ENCODE results near the gene NPTN.

NPTN gene

DNA sequence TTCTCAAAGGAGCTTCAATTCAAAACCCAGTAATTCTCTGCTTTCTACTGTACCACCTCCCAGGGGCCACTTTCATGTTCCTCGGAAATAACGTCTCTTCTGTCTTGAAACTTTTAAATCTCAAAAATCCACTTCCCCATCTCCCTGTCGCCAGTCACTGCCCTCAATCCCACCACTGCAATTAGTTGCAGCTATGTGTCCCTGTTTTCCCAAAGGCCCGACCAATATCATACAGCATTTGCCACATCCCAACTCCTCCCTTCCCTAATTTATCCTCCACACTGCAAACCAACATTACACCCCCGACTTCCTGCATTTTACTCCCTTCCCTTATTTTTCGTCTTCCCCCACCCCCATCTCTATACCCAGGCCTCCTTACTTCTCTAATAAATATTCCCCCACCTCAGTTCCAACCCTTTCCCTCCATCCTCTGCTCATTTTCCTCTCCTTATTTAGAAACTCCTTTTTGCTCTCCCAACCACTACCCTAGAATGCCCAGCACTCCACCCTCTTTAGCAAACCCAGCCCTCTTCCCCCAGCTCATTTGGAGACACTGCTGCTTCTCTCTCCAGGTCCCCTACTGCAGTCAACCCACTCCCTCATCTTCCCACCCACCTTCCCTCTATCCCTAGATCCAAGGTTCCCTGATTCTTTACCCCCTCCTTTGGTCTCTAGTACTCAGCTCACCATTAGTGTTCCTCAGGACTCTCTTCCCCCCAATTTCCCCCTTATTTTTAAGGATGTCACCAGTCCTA, 1.1 kb downstream of the NPTN start:
- DNase-seq: peak; percentile 13

DNA sequence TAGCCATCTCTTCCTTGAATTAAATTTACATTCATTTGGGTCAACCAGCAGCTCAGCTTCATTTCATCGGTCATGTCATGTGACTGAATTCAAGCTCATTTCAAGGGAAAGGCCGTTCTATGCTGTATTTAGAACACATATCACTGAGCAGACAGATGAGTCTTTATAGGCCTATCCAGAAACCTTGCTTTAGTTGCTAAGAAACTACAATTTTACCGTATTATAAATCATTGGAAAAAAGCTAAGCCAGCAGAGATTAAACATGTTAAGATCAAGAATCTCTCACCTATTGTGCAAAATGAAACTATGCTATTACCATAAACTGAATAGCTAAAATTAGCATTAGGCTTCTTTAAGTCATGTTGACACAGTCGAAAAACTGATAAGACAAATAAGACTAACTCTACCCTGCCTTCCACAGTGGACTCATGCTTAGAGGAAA, 2.2 kb downstream of the NPTN start:
- DNase-seq: no peak

DNA sequence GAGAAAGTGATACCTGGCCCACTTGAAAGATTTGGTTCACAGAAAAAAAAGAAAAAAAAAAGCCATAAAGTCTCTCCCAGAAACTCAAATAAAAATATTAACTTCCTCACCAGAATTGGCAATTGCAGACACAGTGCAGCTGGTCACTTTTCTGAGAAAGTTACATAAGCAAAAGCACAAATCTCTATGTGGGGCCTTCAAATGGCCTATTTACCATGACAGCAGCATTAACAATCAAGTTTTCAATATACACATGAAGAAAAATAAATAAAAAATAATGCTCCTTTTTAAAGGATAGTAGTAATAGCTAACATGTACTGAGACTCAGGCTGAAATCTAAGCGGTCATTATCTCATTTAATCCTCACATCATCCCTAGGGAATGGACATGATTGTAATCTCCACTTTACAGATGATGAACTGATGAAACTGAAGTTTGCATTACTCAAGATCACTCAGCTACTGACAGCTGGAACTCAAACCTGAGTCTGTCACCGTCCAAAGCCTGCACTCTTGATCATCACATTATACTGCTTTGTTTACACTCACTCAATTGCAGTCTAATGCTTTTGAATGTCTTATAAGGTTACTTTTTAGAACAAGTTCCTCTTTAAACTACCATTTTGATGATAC, 3.3 kb downstream of the NPTN start:
- DNase-seq: no peak

DNA sequence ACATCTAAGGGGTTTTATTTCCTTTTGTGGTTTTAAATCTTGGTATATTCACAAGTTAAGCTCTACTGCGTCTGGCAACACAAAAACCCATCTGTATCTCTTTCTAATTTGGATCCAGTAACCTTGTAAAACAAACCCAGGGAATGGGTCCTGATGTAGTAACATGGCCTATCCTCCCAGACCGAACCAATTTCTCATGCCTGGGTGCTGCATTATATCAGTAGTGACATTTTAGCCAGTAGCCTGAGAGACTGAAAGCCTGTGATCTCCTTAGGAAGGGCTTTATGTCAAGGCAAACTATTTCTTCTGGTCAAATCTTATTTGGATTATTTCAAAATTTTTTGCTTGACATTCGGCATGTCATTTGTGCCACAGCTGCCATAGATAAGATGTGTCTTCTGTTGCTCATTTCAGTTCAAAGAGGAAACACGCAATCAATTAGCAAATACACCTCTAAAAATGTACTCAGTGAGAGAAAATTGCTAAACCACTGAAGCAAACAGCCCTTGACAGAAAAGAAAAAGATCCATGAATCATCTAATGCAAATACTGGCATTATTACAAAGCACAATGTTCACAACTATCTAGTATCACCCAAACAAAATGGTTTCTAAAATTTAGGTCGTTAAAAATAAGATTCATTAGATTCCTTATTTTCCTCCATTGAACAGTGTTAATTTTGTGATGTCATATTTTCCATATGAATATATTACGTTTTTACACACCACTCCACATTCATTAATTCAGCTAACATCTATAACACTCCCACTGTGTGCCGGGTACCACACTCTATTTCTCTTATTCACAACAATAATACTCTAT, 4.0 kb downstream of the NPTN start:
- DNase-seq: no peak

DNA sequence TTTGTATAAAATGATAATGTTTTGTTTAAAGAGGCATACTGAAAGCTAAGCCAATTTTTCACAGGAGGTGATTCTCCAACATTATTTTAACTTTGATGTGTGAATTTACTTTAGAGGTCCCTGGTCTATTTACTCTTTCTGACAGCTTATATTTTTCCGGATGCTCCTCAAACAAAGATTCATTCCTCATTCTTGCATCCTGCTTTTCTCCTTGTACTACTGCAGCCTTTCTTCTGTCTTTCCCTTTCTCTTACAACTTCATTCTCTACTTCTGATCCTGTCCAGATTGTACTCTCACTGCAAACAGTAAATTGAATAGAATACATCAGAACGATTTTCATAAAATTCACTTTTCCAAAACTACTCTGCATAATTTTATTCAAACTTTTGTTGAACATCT, 5.1 kb downstream of the NPTN start:
- no peak for DNase-seq

DNA sequence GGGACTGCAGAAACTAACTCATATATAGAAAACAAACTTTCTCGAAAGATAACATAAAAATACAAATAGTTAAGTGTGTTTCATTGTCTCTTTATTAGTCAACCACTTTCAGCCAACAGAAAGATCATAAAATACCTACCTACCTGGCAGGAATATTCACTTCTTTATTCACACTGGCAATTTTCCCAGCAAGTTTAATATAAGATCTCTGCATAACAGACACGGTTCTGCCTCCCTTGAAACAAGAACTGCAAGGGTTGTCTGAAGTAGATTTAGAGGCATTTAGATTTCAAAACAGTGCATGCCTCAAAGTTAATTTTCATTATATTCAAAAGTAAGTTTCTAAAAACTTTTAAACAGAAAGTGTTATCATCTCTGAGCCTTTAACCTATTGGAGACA, 7.1 kb downstream of the NPTN start:
- no peak for DNase-seq

DNA sequence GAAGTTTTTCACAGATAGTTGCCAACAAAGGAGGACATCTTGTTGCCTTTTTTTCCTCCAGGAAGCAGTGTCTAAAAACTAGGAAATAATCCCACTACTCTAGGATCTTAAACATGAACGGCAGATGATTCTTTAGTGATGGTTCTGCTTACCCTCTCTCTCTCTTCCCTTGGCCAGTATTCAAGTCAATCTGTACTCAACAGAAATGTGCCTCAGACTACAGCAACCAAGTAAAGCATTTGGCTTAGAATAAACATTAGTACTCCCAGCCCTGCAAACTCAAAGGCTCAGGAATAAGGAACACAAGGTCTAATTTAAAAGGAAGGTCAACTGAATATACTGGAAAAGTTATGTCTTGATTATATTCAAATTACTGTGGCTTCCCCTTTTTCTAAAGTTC, 8.7 kb downstream of the NPTN start:
- no peak for DNase-seq

DNA sequence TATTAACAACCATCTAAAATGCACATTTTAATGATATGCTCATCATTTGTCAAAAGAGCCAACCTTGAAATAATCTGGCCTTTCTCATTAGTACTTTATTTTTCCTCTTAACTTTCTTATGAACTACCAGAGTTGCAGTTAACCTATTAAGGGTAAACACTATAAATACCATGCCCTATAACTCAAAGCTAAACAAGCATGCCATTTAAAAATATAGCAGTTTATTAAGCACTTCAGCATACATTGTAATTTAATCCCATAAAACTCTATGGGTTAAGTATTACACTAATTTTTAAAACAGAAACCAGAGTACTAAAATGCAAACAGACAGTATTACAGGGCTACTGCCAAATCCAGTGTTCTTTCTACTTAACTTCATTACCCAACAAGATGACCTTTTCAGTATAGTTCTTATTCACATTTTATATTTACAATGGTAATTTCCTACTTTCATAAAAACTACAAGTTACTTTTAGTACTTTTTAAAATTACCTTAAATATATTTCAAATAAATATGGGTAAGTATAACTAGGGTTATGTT, 11.8 kb downstream of the NPTN start:
- no peak for DNase-seq

DNA sequence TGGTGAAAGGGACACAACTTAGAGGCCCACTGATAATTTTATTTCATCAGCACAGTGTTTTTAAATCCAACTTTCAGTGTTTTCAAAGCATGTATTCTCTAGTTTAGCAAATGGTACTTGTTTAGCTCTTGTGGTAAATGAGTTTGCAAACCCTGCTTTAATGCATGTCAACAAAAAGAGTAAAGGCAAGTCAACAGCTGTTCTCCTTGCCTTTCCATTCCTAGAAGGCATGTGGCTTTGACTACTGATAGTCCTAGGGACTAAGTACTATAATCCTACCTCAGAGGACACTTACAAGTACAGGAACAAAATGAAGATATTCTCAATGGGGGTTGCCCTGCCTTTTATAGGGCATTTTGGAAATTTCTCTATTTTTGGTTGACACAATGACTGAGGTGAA, 13.1 kb downstream of the NPTN start:
- DNase-seq: no peak

DNA sequence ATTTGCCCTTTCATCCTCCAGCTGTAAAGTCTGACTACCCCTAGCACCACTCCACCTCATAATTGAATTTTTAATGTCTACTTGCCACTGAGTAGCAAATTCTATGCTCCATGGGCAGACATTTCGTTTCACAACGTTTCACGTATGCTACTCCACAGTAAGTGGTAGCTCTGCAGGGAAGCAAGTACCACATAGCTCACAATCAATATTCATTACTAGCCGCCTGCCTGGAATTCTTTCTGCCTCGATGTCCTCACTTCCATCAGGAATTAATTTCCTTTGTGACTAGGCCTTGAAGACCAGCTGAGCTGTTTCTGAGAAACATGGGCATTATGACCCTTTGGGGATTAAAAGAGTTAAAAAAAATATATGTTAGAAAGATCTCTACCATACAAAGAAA, 15.3 kb downstream of the NPTN start:
- DNase-seq: no peak

DNA sequence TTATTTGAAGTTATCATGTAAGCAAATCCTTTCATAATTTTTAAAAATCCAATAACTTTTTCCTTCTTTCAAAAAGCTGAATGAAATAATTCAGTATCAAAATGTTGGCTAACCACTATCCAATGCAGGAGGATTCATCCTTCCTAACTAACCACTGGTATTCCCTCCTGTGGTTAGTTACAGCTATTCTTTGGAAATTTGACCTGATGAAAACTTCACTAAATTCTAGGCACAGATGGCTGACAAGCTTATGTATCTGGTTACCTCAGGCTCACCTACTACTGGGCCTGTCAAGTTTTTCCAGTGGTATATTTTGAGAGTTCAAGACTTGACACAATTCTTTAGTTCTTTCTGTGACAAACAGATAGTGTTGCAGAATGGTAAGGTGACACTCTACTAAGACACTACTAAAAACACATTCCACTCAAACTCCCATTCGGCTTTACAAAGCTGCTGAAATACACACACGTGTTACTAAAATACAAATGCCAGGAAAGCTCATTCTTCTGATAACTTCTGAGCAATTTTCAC, 15.8 kb downstream of the NPTN start:
- no peak for DNase-seq

DNA sequence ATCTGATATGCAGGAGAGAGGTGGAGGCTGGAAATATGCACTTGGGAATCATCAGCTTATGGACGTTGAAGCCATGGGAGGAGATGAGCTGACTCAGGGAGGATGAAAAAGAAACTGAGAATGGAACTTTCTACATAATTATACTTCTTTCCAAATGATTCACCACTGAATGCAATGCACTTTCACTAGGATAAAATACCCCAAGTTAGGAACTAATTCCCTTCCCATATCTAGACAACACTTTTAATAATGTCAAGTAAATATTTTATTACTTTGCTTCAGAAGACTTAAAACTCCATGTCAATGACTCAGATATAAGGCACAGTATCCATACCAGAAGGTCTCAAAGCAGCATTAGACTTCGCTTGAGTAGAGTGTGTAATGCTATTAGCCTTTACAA, 24.2 kb downstream of the NPTN start:
- no peak for DNase-seq

DNA sequence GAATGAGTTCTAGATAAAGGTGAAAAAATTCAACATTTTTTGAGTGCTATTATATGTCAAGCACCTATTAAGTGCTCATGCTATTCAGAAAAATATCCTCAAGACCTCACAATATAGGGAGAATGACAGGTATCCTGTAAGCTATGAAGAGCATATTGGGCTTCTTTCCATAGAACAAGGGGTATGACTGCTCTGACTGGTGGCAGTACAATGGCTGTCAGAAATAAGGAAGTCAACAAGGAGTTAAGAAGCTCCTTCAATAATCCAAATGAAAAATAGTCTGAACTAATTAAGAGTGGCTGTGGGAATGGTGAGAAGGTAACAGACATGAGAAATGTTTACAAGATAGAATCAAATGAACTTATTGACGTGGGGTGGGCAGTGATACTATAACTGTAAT, 24.7 kb downstream of the NPTN start:
- no peak for DNase-seq

DNA sequence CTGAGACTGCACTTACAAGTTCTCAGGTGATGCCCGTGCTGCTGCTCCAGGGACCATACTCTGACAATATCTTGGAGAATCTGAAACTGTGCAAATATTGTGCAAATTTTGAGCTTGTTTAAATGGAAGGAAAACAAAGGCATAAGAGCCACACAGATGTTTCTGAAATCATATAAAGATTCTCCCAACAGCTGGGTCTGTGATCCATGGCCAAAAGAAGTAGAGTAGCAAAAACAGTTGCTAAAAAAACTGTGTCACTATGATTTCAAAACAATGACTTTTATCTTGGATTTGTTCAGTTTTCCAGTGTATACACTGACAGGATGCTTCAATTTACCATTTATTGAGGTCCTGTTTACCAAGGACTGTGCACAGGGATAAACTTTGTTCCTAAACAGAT, 25.3 kb downstream of the NPTN start:
- no peak for DNase-seq

DNA sequence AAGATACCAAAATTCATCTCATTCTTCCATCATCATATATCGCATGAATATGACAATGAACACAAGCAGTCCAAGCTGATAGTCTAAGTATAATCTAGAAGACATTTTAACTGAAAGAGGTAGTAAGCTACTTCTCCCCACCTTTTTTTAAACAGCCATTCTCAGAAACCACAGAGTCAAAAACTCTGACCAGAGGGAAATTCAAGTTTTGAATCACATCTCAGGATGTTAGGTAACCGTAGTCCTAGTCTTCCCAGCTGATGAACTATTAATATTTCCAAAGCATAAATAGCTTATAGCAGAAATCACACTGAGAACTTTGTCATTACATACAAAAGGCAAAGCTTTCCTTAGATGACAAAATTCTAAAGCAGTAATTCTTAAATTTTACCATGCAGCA, 25.8 kb downstream of the NPTN start:
- no peak for DNase-seq

DNA sequence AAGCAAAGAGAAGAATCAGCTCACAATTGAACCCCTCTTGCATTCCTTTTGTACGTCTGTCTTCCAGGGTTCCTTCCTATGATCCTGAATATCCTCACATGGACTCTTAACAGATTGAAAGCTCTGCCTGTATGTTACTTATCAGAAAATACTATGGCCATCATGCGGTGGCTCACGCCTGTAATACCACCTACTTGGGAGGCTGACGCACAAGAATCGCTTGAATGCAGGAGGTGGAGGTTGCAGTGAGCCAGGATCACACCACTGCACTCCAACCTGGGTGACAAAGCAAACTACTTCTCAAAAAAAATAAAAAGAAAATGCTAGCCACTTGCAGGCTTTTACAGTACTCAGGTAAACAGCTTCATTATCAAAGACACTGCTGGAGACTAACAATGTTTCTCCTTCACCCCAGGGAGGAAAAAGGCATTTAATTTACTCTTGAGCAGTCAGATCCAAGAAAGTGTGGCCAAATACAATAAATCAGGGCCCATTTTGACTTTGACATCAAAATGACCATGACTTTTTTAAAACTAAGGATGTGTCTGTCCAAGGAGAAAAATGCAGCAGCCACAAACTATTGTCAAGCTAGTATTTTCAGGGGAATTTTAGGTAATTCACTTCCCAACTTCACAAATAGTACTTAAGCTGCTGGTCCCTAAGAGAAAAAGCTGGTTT, 27.3 kb downstream of the NPTN start:
- no peak for DNase-seq

DNA sequence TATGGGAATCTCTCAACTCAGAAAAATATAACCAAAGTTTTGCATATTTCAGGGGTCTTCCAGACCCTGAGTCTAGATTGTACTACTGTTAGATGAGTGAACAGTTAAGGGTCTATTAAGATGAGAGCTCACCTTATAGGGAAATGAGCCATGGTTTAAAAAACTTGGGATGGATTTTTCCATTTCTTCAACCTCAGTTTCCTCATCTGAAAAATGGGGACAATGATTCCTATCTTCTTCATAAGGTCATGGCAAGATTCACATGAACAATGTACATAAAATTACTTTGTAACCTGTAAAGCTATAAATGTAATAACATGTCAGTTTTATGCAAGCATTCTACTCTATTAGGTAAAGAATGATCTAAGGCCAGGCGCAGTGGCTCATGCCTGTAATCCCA, 28.7 kb downstream of the NPTN start:
- DNase-seq: no peak

DNA sequence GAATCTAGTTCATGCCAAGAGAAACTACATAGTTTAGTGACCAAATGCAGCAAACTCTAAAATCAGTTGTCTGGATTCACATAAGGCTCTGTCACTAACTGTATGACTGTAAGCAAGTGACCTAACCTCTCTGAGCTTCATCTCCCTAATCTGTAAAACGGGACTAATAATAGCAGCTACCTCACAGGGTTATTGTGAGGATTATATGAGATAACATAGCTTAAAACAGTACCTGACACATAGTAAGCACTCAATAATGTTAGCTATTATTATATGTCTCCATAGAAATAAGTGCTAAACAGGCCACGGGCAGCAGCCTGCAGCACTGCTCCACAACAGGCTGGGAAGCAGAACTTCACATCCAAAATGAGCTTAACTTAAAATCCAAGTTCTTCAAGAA, 30.2 kb downstream of the NPTN start:
- no peak for DNase-seq

DNA sequence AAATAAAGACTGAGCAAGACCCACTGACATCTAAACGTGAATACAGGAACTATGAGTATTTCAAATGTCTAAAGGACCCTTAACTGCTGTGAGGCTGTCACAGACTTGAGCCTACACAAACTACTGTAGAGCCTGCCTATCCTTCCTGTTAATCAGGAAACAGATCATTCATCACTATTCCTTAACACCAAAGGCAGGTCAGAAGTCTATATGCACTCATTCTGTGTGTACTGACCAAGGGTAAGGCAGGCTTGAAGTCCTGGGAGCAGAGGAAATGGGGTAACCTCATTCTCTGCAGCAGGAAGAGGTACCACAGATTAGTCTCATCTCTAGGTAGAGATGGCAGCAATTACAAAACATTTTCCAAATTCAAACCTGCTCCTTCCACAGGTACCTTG, 30.7 kb downstream of the NPTN start:
- DNase-seq: no peak

DNA sequence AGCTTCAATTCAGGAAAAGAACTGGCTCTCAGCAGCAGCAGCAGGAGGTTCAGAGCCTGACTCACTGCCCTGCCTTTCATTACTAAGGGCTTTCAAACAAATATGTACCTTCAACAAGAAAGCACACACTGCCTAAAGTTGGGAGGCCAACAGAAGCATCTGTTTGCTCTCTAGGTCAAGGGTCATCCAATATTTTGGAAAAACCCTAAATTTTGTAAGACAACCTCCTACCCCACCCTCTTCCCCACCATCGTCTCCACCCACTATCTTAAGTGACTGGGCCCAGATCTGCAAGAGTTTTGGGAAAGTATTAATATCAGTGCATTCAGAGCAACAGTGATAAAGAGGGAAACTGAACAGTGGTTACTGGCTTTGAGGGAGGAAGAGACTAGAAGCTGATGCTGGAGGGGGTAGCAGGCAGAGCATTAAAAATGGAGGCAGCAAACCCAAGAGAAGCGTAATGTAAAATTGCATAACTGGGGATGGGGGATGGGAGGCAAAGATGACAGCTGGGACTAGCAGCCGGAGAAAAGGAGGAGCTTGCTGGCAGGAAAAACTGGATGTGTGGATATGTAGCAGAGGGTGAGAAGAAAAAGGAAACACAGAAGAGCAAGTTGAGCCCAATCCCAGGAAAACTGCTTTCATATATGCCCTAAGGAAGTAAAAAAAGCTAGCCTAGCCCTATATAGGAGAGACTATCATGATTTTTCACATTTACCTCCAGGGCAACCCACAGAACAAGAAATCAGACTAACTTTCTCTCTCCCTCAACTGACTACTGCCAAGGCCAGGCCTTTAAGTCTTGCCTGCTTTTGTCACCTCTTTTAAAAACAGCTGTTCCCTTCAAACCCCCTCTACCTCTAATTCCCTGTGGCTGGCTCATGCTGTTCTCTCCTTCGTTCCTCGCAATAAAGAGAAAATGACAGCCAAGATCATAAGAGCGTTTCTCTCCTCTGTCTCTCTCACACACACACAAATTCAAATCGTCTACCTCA, 31.4 kb downstream of the NPTN start:
- no peak for DNase-seq

Data from activated CD4-positive, alpha-beta T cell treated with anti-CD3 and anti-CD28 coated beads for 48 hours (primary cell).